K562 (cell line): ENCODE results near the gene CASP6. TPM values are rescaled to one million over a fixed set of nuclear protein-coding genes. Genes with fewer than 3 reads are reported as not detected.
A peak's percentile ranks its signal among the peaks of the same experiment; 100 is the strongest.

ENCODE experiments used
- ATAC-seq: fragments of 200-7000 bp; cut with Tn5 transposase; 3 replicates; pipeline ENCODE4 v1.9.1; 2020; ENCODE audit warnings: moderate library complexity
- BruUV-seq: library from RNA; stranded (reverse); fragments of 400-500 nt; replicated peaks from 2 replicates; lab custom pipeline; 2021; lab: Mats Ljungman, UMichigan
- CTCF ChIA-PET: fragments of 300-600 bp; formaldehyde crosslinking; extraction: SDS; loops from one replicate; lab custom pipeline; 2021; ENCODE audit warnings: low intra/inter-chr PET ratio; lab: Yijun Ruan, JAX
- POLR2A ChIA-PET: fragments of 300-600, 350-650 bp; sonication (Branson Sonifier 250); formaldehyde crosslinking; extraction: SDS; loops from one replicate; lab custom pipeline; 2021; ENCODE audit warnings: antibody characterized with exemption, inconsistent platforms; lab: Yijun Ruan, JAX
- DNase-seq, 4 experiments: peaks; one replicate each; pipeline versions ENCODE4 v3.0.0 to v3.0.0-alpha.2; 2011 to 2018; ENCODE audit warnings: low spot score in 3 of 4, mixed read lengths in 3 of 4; ENCODE audit errors: extremely low read depth in 1 of 4
- FAIRE-seq: peaks from 2 replicates; lab custom pipeline; 2011; peaks lifted over from hg19 to GRCh38; lab: Jason Lieb, UNC
- H2AFZ ChIP-seq: 2 replicates; pipeline ENCODE4 v1.6.0; 2011; ENCODE audit warnings: low read depth, low read length, control low read depth, inconsistent platforms
- H3K27ac ChIP-seq: fragments of 200-600 bp; 3 replicates; pipeline ENCODE4 v1.8.0; 2011; ENCODE audit warnings: low read depth, mild to moderate bottlenecking, control low read depth, inconsistent platforms, low read length, moderate library complexity, mixed read lengths; ENCODE audit errors: extremely low read depth
- H3K27me3 ChIP-seq, 2 experiments: fragments of 300-600 bp in 1 of 2; 2 replicates in 1 of 2; 3 replicates in 1 of 2; pipeline versions ENCODE4 v1.6.0 to v1.8.0; 2011; ENCODE audit warnings: inconsistent platforms in 2 of 2, low read length in 2 of 2, mild to moderate bottlenecking in 1 of 2, mixed read lengths in 1 of 2, moderate library complexity in 1 of 2; ENCODE audit not compliant: control insufficient read depth in 2 of 2, insufficient read depth in 2 of 2
- H3K36me3 ChIP-seq: fragments of 300-600 bp; 3 replicates; pipeline ENCODE4 v1.8.0; 2011; ENCODE audit warnings: mild to moderate bottlenecking, low read length, inconsistent platforms; ENCODE audit not compliant: control insufficient read depth, insufficient read depth
- H3K4me1 ChIP-seq, 2 experiments: fragments of 200-600 bp in 1 of 2; replicated peaks in 1 of 2; 2 replicates in 1 of 2; 3 replicates in 1 of 2; pipeline versions ENCODE4 v1.5.1 to v1.8.0; 2011; ENCODE audit warnings: inconsistent platforms in 2 of 2, low read length in 2 of 2, mild to moderate bottlenecking in 1 of 2, mixed read lengths in 1 of 2, moderate library complexity in 1 of 2; ENCODE audit not compliant: control insufficient read depth in 2 of 2, insufficient read depth in 2 of 2
- H3K4me2 ChIP-seq: 2 replicates; pipeline ENCODE4 v1.6.1; 2011; ENCODE audit warnings: low read length, control low read depth, inconsistent platforms, mixed read lengths; ENCODE audit not compliant: insufficient read depth
- H3K4me3 ChIP-seq: fragments of 200-600 bp; sonication (generic), shearing (Covaris generic); 2 replicates; pipeline ENCODE4 v1.5.1; 2016; ENCODE audit warnings: control low read depth, inconsistent platforms
- H3K79me2 ChIP-seq: fragments of 200-600 bp; 3 replicates; pipeline ENCODE4 v1.8.0; 2011; ENCODE audit warnings: low read length, inconsistent platforms; ENCODE audit not compliant: control insufficient read depth, insufficient read depth
- H3K9ac ChIP-seq, 2 experiments: 2 replicates each; pipeline versions ENCODE4 v1.6.0 to v1.6.1; 2011; ENCODE audit warnings: low read depth in 2 of 2, low read length in 2 of 2, control low read depth in 1 of 2, inconsistent platforms in 1 of 2, mild to moderate bottlenecking in 1 of 2, mixed read lengths in 1 of 2; ENCODE audit not compliant: insufficient read depth in 1 of 2
- H3K9me1 ChIP-seq: one replicate; pipeline ENCODE4 v1.6.0; 2011; ENCODE audit warnings: inconsistent platforms, mild to moderate bottlenecking, low read length, moderate library complexity; ENCODE audit not compliant: control insufficient read depth, insufficient read depth
- H3K9me3 ChIP-seq: replicated peaks from 2 replicates; pipeline ENCODE4 v1.5.1; 2011; ENCODE audit warnings: low read depth, low read length, inconsistent platforms; ENCODE audit not compliant: control insufficient read depth, insufficient read depth
- H4K20me1 ChIP-seq: replicated peaks from 2 replicates; pipeline ENCODE4 v1.6.1; 2011; ENCODE audit warnings: low read length, inconsistent platforms, mixed read lengths; ENCODE audit not compliant: control insufficient read depth, insufficient read depth
- ATF3 ChIP-seq, 2 experiments: fragments of 450-650 bp in 1 of 2; sonication (generic) in 1 of 2; formaldehyde crosslinking in 1 of 2; IDR thresholded peaks in 1 of 2; conservative IDR thresholded peaks in 1 of 2; 2 replicates each; pipeline versions ENCODE4 v1.6.1 to v1.8.1; 2016 to 2023; ENCODE audit warnings: mild to moderate bottlenecking in 2 of 2, moderate library complexity in 2 of 2, inconsistent platforms in 1 of 2, missing genetic modification reagents in 1 of 2
- CBX3 ChIP-seq, 2 experiments: IDR thresholded peaks; 1 replicate in 1 of 2; 2 replicates in 1 of 2; pipeline ENCODE4 v1.6.1; 2012; ENCODE audit warnings: inconsistent platforms in 2 of 2, low read length in 2 of 2, borderline replicate concordance in 1 of 2, control low read depth in 1 of 2
- FIP1L1 ChIP-seq: fragments of 200-400 bp; formaldehyde crosslinking; IDR thresholded peaks from 2 replicates; pipeline ENCODE4 v1.6.1; 2018; ENCODE audit warnings: mild to moderate bottlenecking, low read depth, low read length; ENCODE audit not compliant: poor library complexity, severe bottlenecking
- MAZ ChIP-seq, 2 experiments: fragments of 450-650 bp in 1 of 2; sonication (generic) in 1 of 2; formaldehyde crosslinking; IDR thresholded peaks in 1 of 2; conservative IDR thresholded peaks in 1 of 2; 2 replicates each; pipeline versions ENCODE4 v1.4.0 to v1.5.0; 2020; ENCODE audit warnings: mild to moderate bottlenecking in 1 of 2, missing genetic modification reagents in 1 of 2
- MCM5 ChIP-seq: fragments of 450-650 bp; IDR thresholded peaks from 2 replicates; pipeline ENCODE4 v1.6.1; 2016; ENCODE audit warnings: low read depth
- MCM7 ChIP-seq, 2 experiments: fragments of 450-650 bp; IDR thresholded peaks; 2 replicates each; pipeline ENCODE4 v1.6.1; 2016 to 2018
- NRF1 ChIP-seq, 2 experiments: fragments of 450-650 bp; IDR thresholded peaks in 1 of 2; conservative IDR thresholded peaks in 1 of 2; 2 replicates each; pipeline ENCODE4 v1.6.1; 2014; ENCODE audit warnings: mild to moderate bottlenecking in 2 of 2
- PKNOX1 ChIP-seq: fragments of 450-650 bp; IDR thresholded peaks from 2 replicates; pipeline ENCODE4 v1.6.1; 2016
- WGBS: fragments of 100-300 bp; shearing (Covaris generic); methylation state at CpG from one replicate; pipeline ENCODE4 v1.1.6; 2016; ENCODE audit warnings: low coverage, mixed read lengths; ENCODE audit not compliant: insufficient coverage; ENCODE audit errors: missing lambda C conversion rate; 5-methylcytosine and 5-hydroxymethylcytosine counted together
- in situ Hi-C: fragments of 300-500 bp; cut with MboI; formaldehyde crosslinking; loops from 4 replicates; pipeline ENCODE4 v1.15.0; 2018; ENCODE audit warnings: inconsistent platforms, mixed read lengths
- intact Hi-C: fragments of 100-400 bp; cut with micrococcal nuclease; formaldehyde crosslinking; loops from 2 replicates; pipeline ENCODE4 v1.14.2; 2022
- polyA plus RNA-seq, 8 experiments: library from polyadenylated mRNA; depleted of rRNA in 4 of 8; stranded (reverse) in 5 of 8; unstranded in 3 of 8; fragments of >200 nt; fragmentation: Nextera tagmentation in 2 of 8; fragmentation: Illumina TruSeq in 1 of 8; extraction: Ambion mirVana in 2 of 8; extraction: Trizol in 1 of 8; gene quantifications; 2 replicates each; pipeline versions ENCODE4 v1.2.1 to v1.2.3, GENCODE V29; 2011 to 2014; ENCODE audit warnings: inconsistent platforms in 1 of 8, missing spikeins in 1 of 8
- total RNA-seq, 7 experiments: library from RNA; depleted of rRNA in 6 of 7; stranded (reverse); fragments of >200 nt in 6 of 7; fragmentation: Illumina TruSeq in 2 of 7; extraction: Trizol in 2 of 7; gene quantifications; 2 replicates each; pipeline versions ENCODE4 v1.2.1 to v1.2.3, GENCODE V29; 2011 to 2021; ENCODE audit warnings: low replicate concordance in 1 of 7

CASP6 gene
- total and polyA plus RNA-seq, 9 of the 15 experiments (the other 6 are each of a cell fraction or from before 2014, with no cell fraction given), result 20.8 to 72.7 (median 39.1) TPM

DNA sequence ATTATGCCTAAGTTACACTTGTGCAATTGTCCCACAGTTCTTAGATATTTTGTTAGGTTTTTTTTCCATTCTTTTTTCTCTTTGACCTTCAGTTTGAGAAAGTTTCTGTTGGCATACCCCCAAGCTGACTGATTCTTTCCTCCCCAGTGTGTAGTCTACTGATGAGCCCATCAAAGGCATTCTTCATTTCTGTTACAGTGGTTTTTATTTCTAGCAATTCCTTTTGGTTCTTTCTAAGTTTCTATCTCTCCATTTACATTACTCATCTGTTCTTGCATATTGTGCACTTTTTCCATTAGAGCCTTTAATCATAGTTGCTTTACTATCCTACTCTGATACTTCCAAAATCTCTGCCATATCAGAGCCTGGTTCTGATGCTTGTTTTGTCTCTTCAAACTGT lies 31.9 kb downstream of the CASP6 start (continued):
- no peak for TF ChIP-seq FIP1L1
- no peak for TF ChIP-seq MCM7 (IDR thresholded peaks at IDR 0.05)
- no peak for TF ChIP-seq MAZ (CRISPR knock-in tag; conservative IDR thresholded peaks at IDR 0.05 in 1 of 2, IDR thresholded peaks at IDR 0.05 in 1 of 2)
- no peak for TF ChIP-seq ATF3 (IDR thresholded peaks at IDR 0.05)
- no peak for TF ChIP-seq ATF3 (CRISPR knock-in tag; conservative IDR thresholded peaks at IDR 0.05)
- no peak for TF ChIP-seq MCM5
- TF ChIP-seq CBX3 (IDR thresholded peaks at IDR 0.05; ENCODE audit: borderline replicate concordance in 1 of 2, low read length in 2 of 2), result peak in 1 of 2 experiments; percentile 75; a peak in 1 of 3 replicates

- Histone ChIP-seq H3K79me2 (no peaks in the 10 kb centered on the region), H3K27ac (no peak overlapping the region), H3K4me2 (no peak overlapping the region), H4K20me1 (no peaks in the 10 kb centered on the region), H3K4me1 (no peaks in the 10 kb centered on the region), H3K9me1 (no peaks in the 10 kb centered on the region), H3K9me3 (no peaks in the 10 kb centered on the region), H3K4me3 (no peak overlapping the region), H3K27me3 (no peaks in the 10 kb centered on the region; a peak in 1 of 5 replicates), H3K9ac (no peak overlapping the region)
- no peak for ATAC-seq
- no TSS peak for BruUV-seq
- DNase-seq, result no peak
- no peak for FAIRE-seq
- intact Hi-C loops, result no loop called here
- ChIA-PET CTCF (no interaction called here), POLR2A (no interaction called here)
- 12% methylated on average over 5 of the region's 5 CpGs for WGBS
- TF ChIP-seq NRF1 (conservative IDR thresholded peaks at IDR 0.05 in 1 of 2, IDR thresholded peaks at IDR 0.05 in 1 of 2) (0 out of 4 replicates have a peak, but pooled peaks of 1 of the 2 experiments have one; percentile 26), PKNOX1 (no peak)
- TF ChIP-seq, all 486 proteins: peak for 1
- in situ Hi-C loops, result no loop called here
- Histone ChIP-seq H2AFZ (no peak overlapping the region), H3K36me3 (no peaks in the 10 kb centered on the region)
These were observed 37.3 kb downstream of the CASP6 start for GRCh38 chr4:109665783-109666485.
